HCT116 (cell line): ENCODE measurements around the gene PLXNB3.
"Not testable (repeated sequence)": the region's sequence is repeated elsewhere in the genome, so short reads cannot be mapped to it uniquely, and the experiment has no call there.

Source experiments
- POLR2A ChIP-seq: IDR thresholded peaks from 2 replicates; pipeline ENCODE4 v1.7.0; 2011; ENCODE audit warnings: borderline replicate concordance; ENCODE audit not compliant: insufficient read depth, insufficient read length; ENCODE audit errors: extremely low read depth
- POLR2AphosphoS5 ChIP-seq: IDR thresholded peaks from 2 replicates; pipeline ENCODE4 v1.6.1; 2011; ENCODE audit warnings: mild to moderate bottlenecking, low read depth, low read length, moderate library complexity
- RAD21 ChIP-seq: IDR thresholded peaks from 2 replicates; pipeline ENCODE4 v1.6.1; 2012; ENCODE audit warnings: low read depth, mild to moderate bottlenecking

DNA sequence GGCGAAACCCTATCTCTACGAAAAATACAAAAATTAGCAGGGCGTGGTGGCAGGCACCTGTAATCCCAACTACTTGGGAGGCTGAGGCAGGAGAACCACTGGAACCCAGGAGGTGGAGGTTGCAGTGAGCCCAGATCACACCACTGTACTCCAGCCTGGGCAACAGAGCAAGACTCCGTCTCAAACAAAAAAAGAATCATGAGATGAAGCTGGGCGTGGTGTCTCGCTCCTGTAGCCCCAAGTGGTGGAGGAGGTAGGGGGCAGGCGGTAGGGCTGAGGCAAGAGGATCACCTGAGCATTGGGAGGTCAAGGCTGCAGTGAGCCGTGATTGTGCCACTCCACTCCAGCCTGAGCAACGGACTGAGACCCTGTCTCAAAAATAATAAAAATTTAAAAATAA, 54.0 kb downstream of the PLXNB3 start:
- not testable (repeated sequence) for TF ChIP-seq POLR2AphosphoS5, RAD21, POLR2A
